Transverse colon (tissue), 3 donors: ENCODE measurements around the gene TENT5C.

ENCODE experiments used
- CTCF ChIP-seq, 5 experiments: fragments of 200-600 bp in 3 of 5; fragments of 450-650 bp in 2 of 5; sonication (generic) in 3 of 5; IDR thresholded peaks; 1 replicate in 2 of 5; 2 replicates in 3 of 5; pipeline ENCODE4 v1.5.1; 2016 to 2017; ENCODE audit warnings: antibody characterized with exemption in 5 of 5, inconsistent platforms in 3 of 5, mild to moderate bottlenecking in 2 of 5, moderate library complexity in 1 of 5
- EP300 ChIP-seq: sonication (generic); formaldehyde crosslinking; IDR thresholded peaks from one replicate; pipeline ENCODE4 v1.6.1; 2017; ENCODE audit warnings: antibody characterized with exemption, low read depth

GRCh38 chr1:117599286-117600221 lies 6.3 kb upstream of the TENT5C start:
- TF ChIP-seq CTCF (IDR thresholded peaks at IDR 0.05) (no peak), EP300 (no peak)
